B cell (primary cell): ENCODE data around the gene PLA2G2D. TPM values are rescaled to one million over a fixed set of nuclear protein-coding genes. Genes with fewer than 3 reads are reported as not detected.

Experiments
- ATAC-seq: fragments of 200-7000 bp; cut with Tn5 transposase; one replicate; pipeline ENCODE4 v1.10.0; 2021; ENCODE audit warnings: low read depth, mild to moderate bottlenecking, moderate number of reproducible peaks, moderate library complexity
- CTCF ChIA-PET: fragments of 350-600 bp; sonication (Branson Sonifier 250); formaldehyde crosslinking; loops from one replicate; lab custom pipeline; 2021; ENCODE audit warnings: antibody characterized with exemption, inconsistent platforms; lab: Charles Lee
- POLR2A ChIA-PET: fragments of 350-600 bp; sonication (Branson Sonifier 250); formaldehyde crosslinking; loops from one replicate; lab custom pipeline; 2021; ENCODE audit warnings: antibody characterized with exemption; lab: Charles Lee
- DNase-seq: peaks from one replicate; pipeline ENCODE4 v3.0.0; 2013
- H2AFZ ChIP-seq: 2 replicates; pipeline ENCODE4 v1.6.1; 2012; ENCODE audit warnings: mild to moderate bottlenecking, low read depth, low read length; ENCODE audit not compliant: insufficient read depth, poor library complexity, severe bottlenecking
- H3K27ac ChIP-seq, 2 donors: 1 replicate in 1 of 2; 2 replicates in 1 of 2; pipeline ENCODE4 v1.5.1; 2012 to 2013; ENCODE audit warnings: low read length in 2 of 2, mild to moderate bottlenecking in 2 of 2, moderate library complexity in 1 of 2
- H3K27me3 ChIP-seq, 4 experiments: fragments of 200-600 bp in 1 of 4; sonication (generic) in 1 of 4; replicated peaks in 1 of 4; 1 replicate in 2 of 4; 2 replicates in 2 of 4; pipeline versions ENCODE4 v1.6.1 to v1.7.0; 2013 to 2016; ENCODE audit warnings: low read length in 3 of 4, mild to moderate bottlenecking in 2 of 4, mixed read lengths in 1 of 4, moderate library complexity in 1 of 4; ENCODE audit not compliant: insufficient read depth in 4 of 4, control insufficient read depth in 3 of 4; ENCODE audit errors: control extremely low read depth in 1 of 4
- H3K36me3 ChIP-seq, 2 experiments: replicated peaks in 1 of 2; 1 replicate in 1 of 2; 2 replicates in 1 of 2; pipeline versions ENCODE4 v1.6.1 to v1.7.1; 2013; ENCODE audit warnings: low read length in 1 of 2; ENCODE audit not compliant: insufficient read depth in 2 of 2, control insufficient read depth in 1 of 2; ENCODE audit errors: control extremely low read depth in 1 of 2, extremely low read depth in 1 of 2
- H3K4me1 ChIP-seq, 2 donors: fragments of 200-600 bp in 1 of 2; sonication (generic) in 1 of 2; 1 replicate in 1 of 2; 2 replicates in 1 of 2; pipeline versions ENCODE4 v1.5.1 to v1.6.1; 2013 to 2017; ENCODE audit warnings: low read length in 2 of 2; ENCODE audit not compliant: control insufficient read depth in 2 of 2, insufficient read depth in 2 of 2
- H3K4me2 ChIP-seq: replicated peaks from 2 replicates; pipeline ENCODE3; 2012; ENCODE audit warnings: mild to moderate bottlenecking, low read depth, low read length; ENCODE audit not compliant: poor library complexity, severe bottlenecking
- H3K4me3 ChIP-seq, 5 experiments: fragments of 200-600 bp in 1 of 5; sonication (generic) in 1 of 5; 1 replicate in 3 of 5; 2 replicates in 2 of 5; pipeline versions ENCODE4 v1.5.1 to v1.7.0; 2011 to 2016; ENCODE audit warnings: low read length in 4 of 5, mild to moderate bottlenecking in 4 of 5, low read depth in 2 of 5, control low read depth in 1 of 5, moderate library complexity in 1 of 5; ENCODE audit not compliant: insufficient read depth in 1 of 5; ENCODE audit errors: control extremely low read depth in 1 of 5, extremely low read depth in 1 of 5
- H3K79me2 ChIP-seq: fragments of 200-600 bp; sonication (generic); one replicate; pipeline ENCODE4 v1.6.0; 2016; ENCODE audit warnings: low read length; ENCODE audit not compliant: control insufficient read depth, insufficient read depth
- H3K9ac ChIP-seq: fragments of 200-600 bp; sonication (generic); 2 replicates; pipeline ENCODE4 v1.6.1; 2017; ENCODE audit warnings: mild to moderate bottlenecking, low read length, moderate library complexity
- H3K9me3 ChIP-seq, 3 donors: one replicate each; pipeline versions ENCODE4 v1.6.1 to v1.7.1; 2013; ENCODE audit warnings: low read length in 2 of 3; ENCODE audit not compliant: control insufficient read depth in 2 of 3, insufficient read depth in 1 of 3; ENCODE audit errors: control extremely low read depth in 1 of 3
- H4K20me1 ChIP-seq: 2 replicates; pipeline ENCODE4 v1.6.0; 2012; ENCODE audit warnings: mild to moderate bottlenecking, low read length; ENCODE audit not compliant: insufficient read depth, control insufficient read depth, poor library complexity, severe bottlenecking
- H3K27ac Mint-ChIP-seq: one replicate; pipeline ENCODE4 v1.8.0; 2021; ENCODE audit warnings: mixed read lengths
- H3K27me3 Mint-ChIP-seq: one replicate; pipeline ENCODE4 v1.8.0; 2021; ENCODE audit warnings: mixed read lengths
- H3K4me1 Mint-ChIP-seq: one replicate; pipeline ENCODE4 v1.8.0; 2021; ENCODE audit warnings: mixed read lengths
- H3K4me3 Mint-ChIP-seq: one replicate; pipeline ENCODE4 v1.8.0; 2021; ENCODE audit warnings: mixed read lengths
- H3K9me3 Mint-ChIP-seq: one replicate; pipeline ENCODE4 v1.8.0; 2022; ENCODE audit warnings: mixed read lengths; ENCODE audit not compliant: insufficient read depth
- EZH2 ChIP-seq: IDR thresholded peaks from 2 replicates; pipeline ENCODE4 v1.6.1; 2012; ENCODE audit warnings: borderline replicate concordance, low read depth, mild to moderate bottlenecking, moderate library complexity, low read length; ENCODE audit not compliant: insufficient read depth, poor library complexity, severe bottlenecking
- WGBS: methylation state at CpG from one replicate; pipeline ENCODE4 v1.1.5; 2013; ENCODE audit warnings: missing lambda C conversion rate; ENCODE audit not compliant: insufficient coverage; 5-methylcytosine and 5-hydroxymethylcytosine counted together
- intact Hi-C: fragments of 100-400 bp; cut with micrococcal nuclease; formaldehyde crosslinking; loops from one replicate; pipeline ENCODE4 v1.10.0; 2022
- polyA plus RNA-seq: library from polyadenylated mRNA; depleted of rRNA; stranded (reverse); fragments of >200 nt; gene quantifications from 2 replicates; pipeline ENCODE4 v1.2.3, GENCODE V29; 2012
- total RNA-seq, 2 donors: library from RNA; stranded (reverse); fragments of 120-200 nt in 1 of 2; gene quantifications; 1 replicate in 1 of 2; 2 replicates in 1 of 2; pipeline versions ENCODE4 v1.2.3 to v1.2.4, GENCODE V29; 2013 to 2022
- TF ChIP-seq, protein P1 (sequence below): fragments of 200-600 bp; IDR thresholded peaks from one replicate; pipeline ENCODE4 v1.8.0; 2022; ENCODE audit warnings: antibody characterized with exemption, mild to moderate bottlenecking

PLA2G2D gene
- total and polyA plus RNA-seq, 2 donors (not counting 1 experiment from before 2014, with no cell fraction given) = 2.3 to 2.8 TPM

DNA sequence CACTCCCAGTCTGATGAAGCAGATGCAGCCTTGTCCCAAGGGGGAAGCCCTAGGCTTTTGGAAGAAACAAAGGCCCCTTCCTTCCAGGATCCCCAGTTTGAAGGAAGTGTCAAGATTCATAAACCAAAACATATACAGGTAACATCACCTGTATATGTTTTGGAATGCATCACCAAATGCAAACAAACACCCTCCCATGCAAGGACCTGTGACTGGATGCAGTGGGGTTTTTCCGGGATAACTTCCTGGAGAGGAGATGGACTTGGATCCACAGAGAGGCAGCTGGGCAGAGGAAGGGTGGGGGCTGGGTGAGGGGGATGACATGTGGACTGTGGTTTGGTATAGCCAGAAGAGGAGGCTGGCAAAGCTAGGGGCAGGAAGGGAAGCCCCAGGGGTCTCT is 18.3 kb upstream of the PLA2G2D start:
- no peak overlapping the region for H3K4me3 ChIP-seq
- H4K20me1 ChIP-seq = no peaks in the 10 kb centered on the region
- ATAC-seq = no peak
- no peaks in the 10 kb centered on the region for H3K4me1 Mint-ChIP-seq
- no peak overlapping the region for H3K4me3 Mint-ChIP-seq
- no peak overlapping the region for H3K4me2 ChIP-seq
- H3K27me3 Mint-ChIP-seq = peaks cover 13% of the 10 kb centered on the region
- DNase-seq = no peak
- ChIA-PET CTCF (no interaction called here), POLR2A (no interaction called here)
- intact Hi-C loops = no loop called here
- peaks cover 0 to 6% (median 0%) of the 10 kb centered on the region in 4 experiments for H3K27me3 ChIP-seq
- peaks cover 0 to 4% (median 0%) of the 10 kb centered on the region in 3 donors for H3K9me3 ChIP-seq
- no peak overlapping the region for H3K9ac ChIP-seq
- no peaks in the 10 kb centered on the region for H3K79me2 ChIP-seq
- H3K27ac Mint-ChIP-seq = no peak overlapping the region
- H2AFZ ChIP-seq = no peak overlapping the region
- no peak overlapping the region for H3K27ac ChIP-seq
- H3K36me3 ChIP-seq = no peaks in the 10 kb centered on the region
- H3K9me3 Mint-ChIP-seq = no peaks in the 10 kb centered on the region
- no peaks in the 10 kb centered on the region for H3K4me1 ChIP-seq
- WGBS = no CpG with 5 or more reads among the region's 1 CpG
- TF ChIP-seq, protein P1, sequence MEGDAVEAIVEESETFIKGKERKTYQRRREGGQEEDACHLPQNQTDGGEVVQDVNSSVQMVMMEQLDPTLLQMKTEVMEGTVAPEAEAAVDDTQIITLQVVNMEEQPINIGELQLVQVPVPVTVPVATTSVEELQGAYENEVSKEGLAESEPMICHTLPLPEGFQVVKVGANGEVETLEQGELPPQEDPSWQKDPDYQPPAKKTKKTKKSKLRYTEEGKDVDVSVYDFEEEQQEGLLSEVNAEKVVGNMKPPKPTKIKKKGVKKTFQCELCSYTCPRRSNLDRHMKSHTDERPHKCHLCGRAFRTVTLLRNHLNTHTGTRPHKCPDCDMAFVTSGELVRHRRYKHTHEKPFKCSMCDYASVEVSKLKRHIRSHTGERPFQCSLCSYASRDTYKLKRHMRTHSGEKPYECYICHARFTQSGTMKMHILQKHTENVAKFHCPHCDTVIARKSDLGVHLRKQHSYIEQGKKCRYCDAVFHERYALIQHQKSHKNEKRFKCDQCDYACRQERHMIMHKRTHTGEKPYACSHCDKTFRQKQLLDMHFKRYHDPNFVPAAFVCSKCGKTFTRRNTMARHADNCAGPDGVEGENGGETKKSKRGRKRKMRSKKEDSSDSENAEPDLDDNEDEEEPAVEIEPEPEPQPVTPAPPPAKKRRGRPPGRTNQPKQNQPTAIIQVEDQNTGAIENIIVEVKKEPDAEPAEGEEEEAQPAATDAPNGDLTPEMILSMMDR = no peak
- no peak for TF ChIP-seq EZH2

DNA sequence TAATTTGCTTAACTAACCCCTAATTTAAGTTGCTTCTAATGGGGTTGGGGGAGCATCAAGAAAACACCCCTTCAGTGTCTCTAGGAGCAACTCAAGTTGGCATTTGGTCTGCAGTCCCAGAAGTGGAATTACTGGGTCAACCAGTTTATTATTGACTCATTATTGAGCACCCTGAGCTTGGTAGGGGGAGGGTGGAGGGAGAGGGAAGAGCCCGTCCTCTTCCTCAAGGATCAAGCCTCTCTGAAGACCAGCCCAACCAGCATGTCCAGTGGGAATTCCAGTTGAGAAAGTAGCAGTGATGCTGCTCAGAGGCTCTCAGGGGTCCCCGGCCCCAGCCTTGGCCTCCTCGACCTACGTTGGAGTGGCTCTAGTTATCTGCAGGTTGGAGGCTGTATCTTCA is 17.7 kb upstream of the PLA2G2D start:
- intact Hi-C loops = no loop called here
- Histone ChIP-seq H2AFZ (no peak overlapping the region), H3K4me2 (no peak overlapping the region), H3K9me3 (peaks cover 0 to 4% (median 0%) of the 10 kb centered on the region in 3 donors), H3K9ac (no peak overlapping the region), H3K79me2 (no peaks in the 10 kb centered on the region), H3K36me3 (no peaks in the 10 kb centered on the region), H3K4me1 (no peaks in the 10 kb centered on the region), H3K27me3 (peaks cover 0 to 6% (median 0%) of the 10 kb centered on the region in 4 experiments), H3K27ac (no peak overlapping the region), H3K4me3 (no peak overlapping the region), H4K20me1 (no peaks in the 10 kb centered on the region)
- CTCF ChIA-PET = no interaction called here
- no peak overlapping the region for H3K4me3 Mint-ChIP-seq
- no peak for TF ChIP-seq EZH2
- TF ChIP-seq, protein P1 = no peak
- POLR2A ChIA-PET = no interaction called here
- WGBS = 95% methylated on average over 3 of the region's 4 CpGs
- H3K4me1 Mint-ChIP-seq = no peaks in the 10 kb centered on the region
- ATAC-seq = no peak
- H3K27me3 Mint-ChIP-seq = peaks cover 13% of the 10 kb centered on the region
- no peaks in the 10 kb centered on the region for H3K9me3 Mint-ChIP-seq
- no peak for DNase-seq
- no peak overlapping the region for H3K27ac Mint-ChIP-seq
